Mucosa of gallbladder (tissue), 1 donor: Measurements from ENCODE around the gene FAF2. TPM values are rescaled to one million over a fixed set of nuclear protein-coding genes. Genes with fewer than 3 reads are reported as not detected.
"Not testable (repeated sequence)": the region's sequence is repeated elsewhere in the genome, so short reads cannot be mapped to it uniquely, and the experiment has no call there.

Source experiments
- DNase-seq: peaks from one replicate; pipeline ENCODE4 v3.0.0-alpha.2; 2020; ENCODE audit warnings: low spot score
- total RNA-seq: library from RNA; stranded (reverse); gene quantifications from one replicate; pipeline ENCODE4 v1.2.1, GENCODE V29; 2021
- donor health status: DM: no; HTN: no; CAD: no.

The FAF2 gene
- total RNA-seq, 1 donor from 2014 or later, result 30.2 TPM

DNA sequence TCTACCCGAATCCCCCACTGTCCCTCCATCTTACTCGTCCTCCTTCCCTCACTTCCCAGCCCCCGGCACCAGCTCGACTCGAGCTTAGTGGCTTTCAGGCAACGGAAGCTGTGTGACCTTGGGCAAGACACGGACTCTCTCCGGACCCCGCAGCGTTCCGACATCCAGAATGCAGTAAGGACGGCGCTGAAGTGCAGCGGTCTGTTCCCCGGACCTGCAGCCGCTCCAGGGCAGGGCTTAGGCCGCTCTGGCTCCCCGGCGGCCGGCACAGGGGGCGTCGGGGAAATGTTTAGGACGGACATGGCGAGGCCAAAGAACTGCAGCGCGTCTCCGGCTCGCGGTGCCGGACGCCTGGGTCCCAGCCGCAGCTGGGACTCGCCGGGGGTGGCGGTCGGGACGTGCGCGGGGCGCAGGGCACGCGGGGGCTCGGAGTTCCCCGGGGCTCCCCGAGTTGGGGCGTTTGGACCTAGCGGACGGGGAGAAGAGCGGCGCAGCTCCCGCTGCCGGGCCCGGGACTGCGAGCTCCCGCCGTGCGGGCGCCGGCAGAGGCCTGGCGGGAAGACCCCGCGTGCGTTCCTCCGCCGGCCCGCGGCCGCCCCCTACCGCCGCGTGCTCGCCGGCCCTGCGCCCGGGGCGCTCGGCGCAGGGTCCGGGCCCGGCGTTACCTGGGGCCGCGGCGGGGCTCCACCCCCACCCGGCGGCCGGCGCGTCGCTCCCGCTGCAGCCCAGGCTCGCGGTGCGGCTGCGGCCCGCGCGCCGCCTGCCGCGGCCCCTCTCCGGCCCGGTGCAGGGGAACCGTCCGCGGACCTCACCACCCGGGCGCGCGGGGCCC is 94.6 kb downstream of the FAF2 start:
- DNase-seq, result no peak

DNA sequence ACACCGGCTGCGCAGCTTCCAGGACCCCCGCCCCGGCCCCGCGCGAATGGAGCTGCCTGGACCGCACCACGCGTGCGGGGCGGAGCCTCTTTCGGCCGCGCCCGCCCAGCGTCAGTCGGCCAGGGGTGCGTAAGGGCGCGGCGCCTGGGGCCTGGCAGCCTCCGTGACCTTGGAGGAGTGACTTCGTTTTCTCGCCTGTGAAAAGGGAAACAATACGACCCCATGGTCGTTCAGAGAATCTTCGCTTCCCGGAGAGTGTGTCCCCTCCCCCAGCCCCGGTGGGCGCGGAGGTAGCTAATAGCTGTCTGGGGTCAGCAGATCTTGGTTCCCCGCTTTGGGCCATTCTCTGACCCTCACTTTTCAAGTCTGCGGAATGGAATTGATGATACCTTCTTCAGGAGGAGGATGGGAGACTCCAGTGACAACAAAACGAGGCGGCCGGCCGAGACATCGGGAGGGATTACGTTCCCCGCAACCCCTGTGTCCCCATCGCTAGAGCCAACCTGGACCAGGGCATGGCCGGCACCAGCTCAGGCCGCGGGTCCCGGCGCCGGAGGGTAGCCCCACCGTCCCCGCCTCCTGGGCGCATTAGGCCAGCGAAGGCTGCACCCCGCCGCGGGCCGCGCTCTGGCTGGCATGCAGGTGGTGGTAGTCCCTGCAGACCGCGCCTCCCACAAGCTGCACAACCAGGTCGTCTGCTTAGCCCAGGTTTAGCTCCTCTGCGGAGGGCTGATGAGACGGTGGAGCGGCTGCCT is 95.4 kb downstream of the FAF2 start:
- peak; percentile 76 for DNase-seq

DNA sequence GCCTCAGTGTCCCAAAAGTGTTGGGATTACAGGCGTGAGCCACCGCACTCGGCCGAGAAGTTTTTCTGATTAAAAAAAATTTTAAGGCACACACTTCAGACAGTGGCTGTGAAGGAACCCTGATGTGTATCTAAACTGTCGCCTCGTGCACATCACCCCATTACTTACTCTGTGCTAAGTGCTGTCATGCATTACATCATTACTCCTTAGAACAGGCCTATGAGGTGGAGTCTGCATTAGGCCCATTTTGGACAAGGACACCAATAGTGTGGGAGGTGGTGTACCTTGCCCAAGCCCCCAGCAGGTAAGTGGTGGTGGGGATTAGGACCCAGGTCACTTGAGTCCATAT is 97.2 kb downstream of the FAF2 start:
- DNase-seq, result no peak

DNA sequence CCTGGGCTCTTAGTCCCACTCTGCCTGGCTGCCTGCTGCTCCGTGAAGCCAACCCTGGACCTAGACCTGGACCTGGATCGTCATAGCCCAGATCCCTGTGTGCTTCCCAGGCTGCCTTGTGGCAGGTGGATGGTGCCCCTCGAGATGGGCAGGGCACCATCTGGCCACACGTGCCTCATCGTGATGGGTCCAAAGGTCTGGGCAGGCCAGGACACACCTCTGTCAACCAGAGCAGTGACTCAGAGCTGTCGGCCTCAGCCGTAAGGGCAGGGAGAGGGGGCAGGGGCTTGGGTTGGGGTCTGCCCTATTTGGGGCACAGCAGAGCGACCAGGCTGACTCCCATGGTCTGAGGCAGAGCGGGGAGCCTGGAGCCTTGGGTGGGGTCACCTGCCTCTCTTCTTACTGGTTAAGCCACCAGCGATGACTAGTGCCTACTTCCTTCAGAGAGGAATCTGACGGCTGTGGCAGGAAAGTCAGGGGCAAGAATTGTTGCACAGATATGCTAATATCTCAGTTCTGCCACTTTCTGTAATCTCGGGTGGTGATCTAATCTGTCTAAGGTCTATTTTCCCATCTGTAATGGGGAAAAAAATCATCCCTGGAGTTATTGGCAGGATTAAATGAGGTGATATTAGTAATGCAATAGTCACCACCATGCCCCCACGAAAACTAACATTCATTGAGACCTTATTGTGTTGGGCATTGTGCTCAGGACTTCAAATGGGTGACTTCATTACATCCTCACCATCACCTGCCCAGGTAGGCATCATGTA is 97.7 kb downstream of the FAF2 start:
- peak; percentile 73 for DNase-seq

DNA sequence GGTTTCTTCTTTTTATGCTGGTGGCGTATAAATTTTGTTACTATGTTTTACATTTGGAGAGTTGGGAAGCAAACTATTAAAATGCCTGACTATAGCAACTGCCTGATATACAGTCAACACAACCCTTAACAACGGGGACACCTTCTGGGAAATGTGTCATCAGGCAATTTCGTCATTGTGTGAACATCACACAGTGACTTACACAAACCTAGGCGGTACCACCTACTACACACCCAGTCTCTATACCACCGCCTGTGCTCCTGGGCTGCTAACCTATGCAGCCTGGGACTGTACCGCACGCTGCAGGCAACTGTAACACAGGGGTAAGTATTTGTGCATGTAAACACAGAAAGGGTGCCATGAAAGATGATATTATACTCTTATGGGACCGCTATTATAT is 99.6 kb downstream of the FAF2 start:
- no peak for DNase-seq

DNA sequence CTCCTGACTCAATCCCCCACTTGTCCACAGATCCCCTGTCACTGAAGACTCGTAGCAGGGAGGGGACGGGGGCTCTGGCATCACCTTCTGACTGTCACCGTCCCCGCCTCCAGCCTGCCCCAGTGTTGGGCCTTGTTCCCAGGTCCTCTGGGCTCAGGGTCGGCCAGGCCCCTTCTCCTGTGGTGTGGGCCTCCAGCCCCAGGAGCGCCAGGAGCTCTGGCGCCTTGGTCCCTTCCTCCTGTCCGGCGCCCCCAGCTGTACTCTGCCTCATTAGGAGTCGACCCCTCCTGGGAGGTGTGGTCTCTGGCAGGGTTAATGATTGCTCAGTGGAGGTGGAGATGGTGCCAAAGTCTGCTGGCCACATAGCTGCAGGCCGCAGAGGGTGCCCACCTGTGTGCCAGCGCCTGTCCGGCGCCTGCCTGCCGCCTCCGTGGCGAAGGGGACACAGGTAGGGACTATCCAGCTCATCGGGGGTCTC is 100.8 kb downstream of the FAF2 start, which contains the start of gene CDHR2:
Gene CDHR2 (plus strand): TSS at position 376 of the 478 bp plus-strand sequence. CDS start 16,011 bp downstream, outside the sequence.
- DNase-seq, result no peak

DNA sequence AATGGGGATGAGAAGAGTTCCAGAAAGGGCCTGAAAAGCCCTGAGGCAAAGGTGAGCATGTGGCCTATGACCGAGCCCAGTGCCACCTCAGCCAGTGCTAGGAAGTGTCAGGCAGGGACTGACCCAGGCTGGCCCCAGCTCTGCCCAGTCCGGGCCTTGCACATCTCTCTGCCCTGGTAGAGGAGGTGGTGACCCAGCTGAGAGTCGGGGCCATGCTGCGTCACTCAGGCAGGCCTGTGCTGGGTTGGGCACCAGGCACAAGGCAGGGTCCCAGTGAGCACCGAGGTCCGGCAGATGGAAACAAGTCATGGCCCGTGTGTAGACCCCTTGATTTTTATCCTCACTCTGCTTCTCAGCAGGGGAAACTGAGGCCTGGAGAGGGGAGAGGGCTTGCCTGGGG is 101.7 kb downstream of the FAF2 start:
- DNase-seq, result no peak

DNA sequence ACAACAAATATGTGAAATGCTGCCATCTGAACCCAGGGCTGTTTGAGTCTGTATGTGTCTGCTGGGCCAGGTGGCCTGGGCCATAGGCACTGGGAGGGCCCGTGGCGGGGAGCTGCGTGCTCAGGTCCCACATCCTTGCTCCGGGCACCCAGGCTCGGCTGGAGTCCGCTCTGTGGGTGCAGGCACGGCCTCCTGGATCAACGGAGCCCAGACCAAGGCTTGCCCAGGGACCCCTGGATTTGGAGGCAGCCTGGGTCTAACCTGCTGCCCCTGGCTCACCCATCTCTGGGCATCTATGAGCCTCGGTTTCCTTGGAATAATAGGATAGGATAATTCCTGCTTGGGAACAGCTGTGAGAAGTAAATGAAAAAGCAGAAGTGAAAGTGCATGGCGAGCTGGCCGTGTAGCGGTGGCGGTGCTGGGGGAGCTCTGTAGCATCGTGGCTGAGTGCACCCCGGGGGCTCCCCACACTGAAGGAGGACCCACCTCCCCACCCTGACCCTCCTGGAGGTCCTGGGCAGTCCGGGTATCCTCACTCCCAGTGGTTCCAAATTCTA is 102.2 kb downstream of the FAF2 start:
- no peak for DNase-seq

DNA sequence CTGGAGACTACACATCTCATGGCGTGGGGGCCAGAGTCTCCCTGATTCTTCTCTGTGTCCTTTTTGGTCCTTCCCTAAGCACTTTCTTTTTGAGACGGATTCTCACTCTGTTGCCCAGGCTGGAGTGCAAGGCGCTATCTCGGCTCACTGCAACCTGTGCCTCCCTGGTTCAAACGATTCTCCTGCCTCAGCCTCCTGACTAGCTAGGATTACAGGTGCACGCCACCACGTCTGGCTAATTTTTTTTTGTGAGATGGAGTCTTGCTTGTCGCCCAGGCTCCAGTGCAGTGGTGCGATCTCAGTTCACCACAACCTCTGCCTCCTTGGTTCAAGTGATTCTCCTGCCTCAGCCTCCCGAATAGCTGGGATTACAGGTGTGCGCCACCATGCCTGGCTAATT is 102.8 kb downstream of the FAF2 start:
- DNase-seq, result not testable (repeated sequence)

DNA sequence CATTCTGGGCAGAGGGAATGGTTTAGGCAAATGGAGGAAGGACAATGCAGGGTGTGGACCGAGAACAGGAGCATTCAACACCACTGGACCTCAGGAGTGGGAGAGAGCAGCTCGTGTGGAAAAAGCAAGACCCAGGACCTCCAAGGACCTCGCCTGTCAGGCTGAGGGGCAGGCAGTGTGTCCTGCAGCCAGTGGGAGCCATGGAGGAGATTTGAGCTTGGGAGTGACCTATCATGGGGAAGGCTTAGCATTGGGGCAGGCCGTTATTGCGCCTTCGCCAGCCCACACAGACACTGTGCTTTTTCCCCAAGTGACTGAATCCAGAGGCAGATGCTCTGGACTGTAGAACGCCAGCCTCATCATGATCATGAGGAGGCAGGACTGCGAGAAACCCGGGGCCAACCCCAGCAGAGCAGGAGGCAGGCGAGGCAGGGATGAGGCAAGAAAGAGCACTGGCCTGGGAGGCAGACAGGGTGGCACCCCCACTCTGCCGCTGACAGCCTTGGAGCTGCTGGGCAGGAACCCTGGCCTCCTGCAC is 104.2 kb downstream of the FAF2 start:
- DNase-seq, result no peak

DNA sequence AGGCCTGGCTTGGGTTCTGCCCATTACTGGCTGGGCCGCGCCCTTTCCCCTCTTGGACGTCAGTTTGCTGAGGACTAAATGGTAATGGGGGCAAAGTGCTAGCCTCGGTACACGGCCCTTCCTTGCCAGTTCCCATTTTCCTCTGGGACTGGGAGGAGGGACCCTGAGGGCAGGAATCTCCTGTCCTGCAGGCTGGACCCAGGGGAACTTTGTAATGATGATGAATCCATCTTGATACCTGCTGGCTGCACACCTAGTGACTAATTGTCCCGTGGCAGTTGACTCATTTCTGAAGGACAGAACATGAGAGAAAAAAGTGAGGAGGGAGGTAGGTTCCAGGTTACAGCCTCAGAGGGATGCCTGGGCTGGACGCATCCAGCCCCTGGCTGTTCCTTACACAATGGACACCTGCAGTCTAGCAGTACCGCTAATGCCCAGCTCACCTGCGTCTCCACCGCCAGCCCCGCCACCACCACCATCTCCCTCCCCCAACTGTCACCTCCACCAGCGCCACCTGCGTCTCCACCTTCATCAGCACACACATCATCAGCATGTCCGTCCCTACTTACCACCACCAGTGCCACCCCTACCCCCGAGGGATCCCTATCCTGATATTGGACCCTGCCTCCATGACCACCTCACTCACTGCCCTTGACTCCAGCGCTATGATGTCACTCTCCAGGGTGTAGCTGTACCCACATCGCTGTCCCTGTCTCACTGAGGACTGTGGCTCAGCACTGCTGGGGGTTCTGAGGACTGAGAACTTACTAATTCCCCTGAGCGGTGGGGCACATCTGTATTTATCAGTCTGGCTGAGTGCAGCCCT is 105.3 kb downstream of the FAF2 start:
- DNase-seq, result peak; percentile 56

DNA sequence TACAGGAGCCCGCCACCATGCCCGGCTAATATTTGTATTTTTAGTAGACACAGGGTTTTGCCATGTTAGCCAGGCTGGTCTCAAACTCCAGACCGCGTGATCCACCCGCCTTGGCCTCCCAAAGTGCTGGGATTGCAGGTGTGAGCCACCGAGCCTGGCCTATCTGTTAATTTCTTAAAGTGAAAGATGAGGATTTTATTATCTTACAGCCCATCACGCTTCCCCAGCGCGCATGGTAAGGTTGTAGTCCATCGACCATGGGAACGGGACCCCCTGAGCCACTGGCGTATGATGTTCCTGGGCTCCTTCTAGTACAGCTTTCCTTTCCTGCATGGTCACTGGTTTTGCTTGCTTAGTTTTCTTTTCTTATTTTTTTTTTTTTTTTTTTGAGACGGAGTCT is 109.7 kb downstream of the FAF2 start:
- no peak for DNase-seq

Other genes starting within 250 kb of the FAF2 start
- gene SIMC1, start 210.0 kb upstream of the FAF2 start, total RNA-seq, result 23.3 TPM
- 113 TPM for gene KIAA1191, start 86.6 kb upstream of the FAF2 start, total RNA-seq
- 6.6 TPM for gene ARL10, start 82.9 kb upstream of the FAF2 start, total RNA-seq
- gene NOP16, start 59.8 kb upstream of the FAF2 start, total RNA-seq, result 10.1 TPM
- 125 TPM for gene HIGD2A, start 59.6 kb upstream of the FAF2 start, total RNA-seq
- gene CLTB, start 31.8 kb upstream of the FAF2 start, total RNA-seq, result 119 TPM
- gene RNF44, start 89.0 kb downstream of the FAF2 start, total RNA-seq, result 74.9 TPM
- 65.7 TPM for gene CDHR2, start 101.0 kb downstream of the FAF2 start, total RNA-seq
- gene GPRIN1, start 161.8 kb downstream of the FAF2 start, total RNA-seq, result 1.1 TPM
- 0.14 TPM for gene SNCB, start 182.1 kb downstream of the FAF2 start, total RNA-seq
- gene EIF4E1B, start 182.3 kb downstream of the FAF2 start, total RNA-seq, result not detected
- 47.6 TPM for gene TSPAN17, start 199.1 kb downstream of the FAF2 start, total RNA-seq